H9 (cell line): Measurements from ENCODE around the gene TM9SF4. TPM values are rescaled to one million over a fixed set of nuclear protein-coding genes. Genes with fewer than 3 reads are reported as not detected.

Experiments
- DNase-seq: peaks from one replicate; pipeline ENCODE4 v3.0.0-alpha.2; 2017
- H2AFZ ChIP-seq: one replicate; pipeline ENCODE4 v1.6.1; 2013; ENCODE audit warnings: mild to moderate bottlenecking, low read length, control low read depth, moderate library complexity
- H2AK5ac ChIP-seq: 2 replicates; pipeline ENCODE4 v1.6.1; 2013; ENCODE audit warnings: low read length, control low read depth, mixed read lengths; ENCODE audit not compliant: insufficient read length
- H2BK120ac ChIP-seq: one replicate; pipeline ENCODE4 v1.6.1; 2013; ENCODE audit warnings: low read depth, mild to moderate bottlenecking, low read length, control low read depth, inconsistent platforms; ENCODE audit not compliant: poor library complexity, severe bottlenecking
- H2BK12ac ChIP-seq: 2 replicates; pipeline ENCODE4 v1.6.1; 2013; ENCODE audit warnings: low read length, control low read depth, mixed read lengths, low read depth; ENCODE audit not compliant: insufficient read length
- H2BK15ac ChIP-seq: 2 replicates; pipeline ENCODE4 v1.6.1; 2013; ENCODE audit warnings: low read depth, low read length, control low read depth
- H2BK20ac ChIP-seq: one replicate; pipeline ENCODE4 v1.6.1; 2013; ENCODE audit warnings: low read depth, mild to moderate bottlenecking, low read length, control low read depth, inconsistent platforms; ENCODE audit not compliant: poor library complexity, severe bottlenecking
- H2BK5ac ChIP-seq: 2 replicates; pipeline ENCODE4 v1.6.1; 2013; ENCODE audit warnings: low read length, control low read depth, mixed read lengths; ENCODE audit not compliant: insufficient read length
- H3K14ac ChIP-seq: 2 replicates; pipeline ENCODE4 v1.6.1; 2013; ENCODE audit warnings: low read length, control low read depth; ENCODE audit not compliant: insufficient read depth
- H3K18ac ChIP-seq: 2 replicates; pipeline ENCODE4 v1.6.1; 2013; ENCODE audit warnings: low read depth, mild to moderate bottlenecking, mixed read lengths, low read length, control low read depth; ENCODE audit not compliant: insufficient read length
- H3K23ac ChIP-seq: 2 replicates; pipeline ENCODE4 v1.6.1; 2013; ENCODE audit warnings: low read length, control low read depth, mixed read lengths, low read depth; ENCODE audit not compliant: insufficient read length
- H3K23me2 ChIP-seq: 2 replicates; pipeline ENCODE4 v1.6.1; 2013; ENCODE audit warnings: low read depth, mild to moderate bottlenecking, mixed read lengths, low read length, control low read depth; ENCODE audit not compliant: insufficient read length, poor library complexity, severe bottlenecking
- H3K27ac ChIP-seq: 2 replicates; pipeline ENCODE4 v1.5.1; 2013; ENCODE audit warnings: low read length, control low read depth, mixed read lengths, low read depth; ENCODE audit not compliant: insufficient read length
- H3K27me3 ChIP-seq: 2 replicates; pipeline ENCODE4 v1.6.1; 2013; ENCODE audit warnings: low read length, control low read depth, inconsistent platforms; ENCODE audit not compliant: insufficient read depth
- H3K4ac ChIP-seq: 2 replicates; pipeline ENCODE4 v1.6.1; 2013; ENCODE audit warnings: low read depth, mild to moderate bottlenecking, control low read depth, inconsistent platforms, low read length, moderate library complexity
- H3K4me1 ChIP-seq: 2 replicates; pipeline ENCODE4 v1.6.1; 2013; ENCODE audit warnings: low read length, control low read depth, inconsistent platforms; ENCODE audit not compliant: insufficient read depth
- H3K4me2 ChIP-seq: 2 replicates; pipeline ENCODE4 v1.6.1; 2013; ENCODE audit warnings: low read length, control low read depth, mixed read lengths; ENCODE audit not compliant: insufficient read length, insufficient read depth
- H3K56ac ChIP-seq: 2 replicates; pipeline ENCODE4 v1.6.1; 2013; ENCODE audit warnings: low read depth, mild to moderate bottlenecking, mixed read lengths, low read length, control low read depth; ENCODE audit not compliant: insufficient read length
- H3K79me1 ChIP-seq: 2 replicates; pipeline ENCODE4 v1.6.1; 2013; ENCODE audit warnings: low read depth, mild to moderate bottlenecking, moderate library complexity, low read length, control low read depth, inconsistent platforms; ENCODE audit not compliant: insufficient read depth, poor library complexity, severe bottlenecking
- H3K79me2 ChIP-seq: 2 replicates; pipeline ENCODE4 v1.6.1; 2013; ENCODE audit warnings: low read length, control low read depth, inconsistent platforms; ENCODE audit not compliant: insufficient read depth
- H3K9ac ChIP-seq: 2 replicates; pipeline ENCODE4 v1.6.1; 2013; ENCODE audit warnings: low read length, control low read depth, mixed read lengths; ENCODE audit not compliant: insufficient read length; ENCODE audit errors: extremely low read depth
- H3K9me3 ChIP-seq: one replicate; pipeline ENCODE4 v1.6.1; 2013; ENCODE audit warnings: low read depth, low read length, inconsistent platforms; ENCODE audit not compliant: control insufficient read depth
- H3T11ph ChIP-seq: one replicate; pipeline ENCODE4 v1.6.1; 2013; ENCODE audit warnings: mild to moderate bottlenecking, low read length, control low read depth, inconsistent platforms
- H4K20me1 ChIP-seq: one replicate; pipeline ENCODE4 v1.6.1; 2013; ENCODE audit not compliant: control insufficient read depth, insufficient read length, insufficient read depth
- H4K5ac ChIP-seq: 2 replicates; pipeline ENCODE4 v1.6.1; 2013; ENCODE audit warnings: low read depth, mild to moderate bottlenecking, mixed read lengths, low read length, control low read depth; ENCODE audit not compliant: insufficient read length
- H4K8ac ChIP-seq: replicated peaks from 2 replicates; pipeline ENCODE4 v1.6.1; 2013; ENCODE audit warnings: low read length, control low read depth, mixed read lengths, low read depth; ENCODE audit not compliant: insufficient read length
- H4K91ac ChIP-seq: 2 replicates; pipeline ENCODE4 v1.6.1; 2013; ENCODE audit warnings: low read depth, mild to moderate bottlenecking, moderate library complexity, mixed read lengths, low read length, control low read depth; ENCODE audit not compliant: insufficient read length
- H3K27ac Mint-ChIP-seq, 3 experiments: 2 replicates in 2 of 3; 3 replicates in 1 of 3; pipeline ENCODE4 v1.8.0; 2020 to 2021; ENCODE audit warnings: mixed read lengths in 3 of 3, mild to moderate bottlenecking in 1 of 3, moderate library complexity in 1 of 3
- H3K27me3 Mint-ChIP-seq: 2 replicates; pipeline ENCODE4 v1.8.0; 2021; ENCODE audit warnings: low read depth, mild to moderate bottlenecking, moderate library complexity, mixed read lengths
- H3K36me3 Mint-ChIP-seq, 3 experiments: 2 replicates in 2 of 3; 3 replicates in 1 of 3; pipeline ENCODE4 v1.8.0; 2020 to 2021; ENCODE audit warnings: low read depth in 3 of 3, mixed read lengths in 3 of 3; ENCODE audit not compliant: insufficient read depth in 1 of 3
- H3K4me1 Mint-ChIP-seq, 2 experiments: 2 replicates each; pipeline ENCODE4 v1.8.0; 2020; ENCODE audit warnings: mixed read lengths in 2 of 2
- H3K4me3 Mint-ChIP-seq, 2 experiments: 2 replicates in 1 of 2; 3 replicates in 1 of 2; pipeline ENCODE4 v1.8.0; 2020 to 2021; ENCODE audit warnings: mild to moderate bottlenecking in 2 of 2, mixed read lengths in 2 of 2, moderate library complexity in 1 of 2
- H3K9me3 Mint-ChIP-seq, 2 experiments: 2 replicates in 1 of 2; 3 replicates in 1 of 2; pipeline ENCODE4 v1.8.0; 2020; ENCODE audit warnings: mild to moderate bottlenecking in 2 of 2, mixed read lengths in 2 of 2, moderate library complexity in 1 of 2
- CTCF ChIP-seq: fragments of 200-600 bp; sonication (generic); conservative IDR thresholded peaks from 3 replicates; pipeline ENCODE4 v1.8.0; 2021; ENCODE audit warnings: antibody characterized with exemption, mild to moderate bottlenecking
- WGBS: extraction: QIAGEN DNeasy Blood & Tissue Kit; methylation state at CpG from one replicate; pipeline ENCODE4 v1.1.7; 2013; ENCODE audit warnings: missing lambda C conversion rate, low lambda C conversion rate, mixed read lengths; ENCODE audit not compliant: insufficient read length; ENCODE audit errors: extremely low coverage; 5-methylcytosine and 5-hydroxymethylcytosine counted together
- total RNA-seq: library from RNA; stranded (reverse); gene quantifications from 2 replicates; pipeline ENCODE4 v1.2.1, GENCODE V29; 2021

Gene TM9SF4
- total RNA-seq, 1 experiment from 2014 or later = 62.3 TPM

DNA sequence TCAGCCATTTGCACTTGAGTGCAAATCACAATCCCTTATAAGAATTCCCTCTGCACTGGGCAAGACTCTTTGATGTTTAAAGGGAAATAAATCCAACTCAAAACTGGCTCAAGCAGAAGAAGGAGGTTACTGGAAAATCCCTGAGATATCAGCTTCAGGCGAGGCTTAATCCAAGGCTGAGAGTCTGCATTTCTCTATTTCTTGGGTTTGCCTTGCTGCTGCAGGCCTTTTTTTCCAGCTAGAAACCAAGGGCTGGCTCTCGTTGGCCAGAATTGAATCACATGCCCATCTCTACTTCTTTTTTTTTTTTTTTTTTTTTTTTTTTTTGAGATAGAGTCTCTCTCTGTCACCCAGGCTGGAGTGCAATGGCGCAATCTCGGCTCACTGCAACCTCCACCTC is 45.8 kb upstream of the TM9SF4 start:
- Mint-ChIP-seq H3K36me3 (no peaks in the 10 kb centered on the region), H3K4me3 (no peak overlapping the region), H3K27me3 (peaks cover 38% of the 10 kb centered on the region), H3K27ac (no peak overlapping the region; a peak in 1 of 7 replicates), H3K9me3 (no peaks in the 10 kb centered on the region), H3K4me1 (peaks cover 16 to 19% of the 10 kb centered on the region in 2 experiments)
- Histone ChIP-seq H3K79me1 (no peaks in the 10 kb centered on the region), H3K56ac (no peak overlapping the region), H2AFZ (no peak overlapping the region), H4K5ac (no peak overlapping the region), H3K23ac (no peak overlapping the region), H3K23me2 (no peaks in the 10 kb centered on the region), H4K8ac (no peak overlapping the region), H3T11ph (no peak overlapping the region), H2BK15ac (no peak overlapping the region), H3K9me3 (no peaks in the 10 kb centered on the region), H3K14ac (no peak overlapping the region), H3K27me3 (no peaks in the 10 kb centered on the region), H3K79me2 (no peaks in the 10 kb centered on the region), H2AK5ac (no peak overlapping the region), H3K4ac (no peak overlapping the region), H2BK12ac (no peak overlapping the region), H2BK120ac (no peak overlapping the region), H3K27ac (no peak overlapping the region), H3K9ac (no peak overlapping the region), H3K4me1 (no peaks in the 10 kb centered on the region), H2BK5ac (no peak overlapping the region), H3K4me2 (no peak overlapping the region), H4K20me1 (no peaks in the 10 kb centered on the region), H4K91ac (no peak overlapping the region), H2BK20ac (no peak overlapping the region), H3K18ac (no peak overlapping the region)
- no peak for TF ChIP-seq CTCF
- no peak for DNase-seq
- no CpG with 5 or more reads among the region's 4 CpGs for WGBS
